ENCODE results near the gene SPG7. TPM values are rescaled to one million over a fixed set of nuclear protein-coding genes. Genes with fewer than 3 reads are reported as not detected.

The SPG7 gene
- total and polyA plus RNA-seq, 9 of the 15 experiments (the other 6 are each of a cell fraction or from before 2014, with no cell fraction given) = 5.8 to 89.1 (median 49.4) TPM

DNA sequence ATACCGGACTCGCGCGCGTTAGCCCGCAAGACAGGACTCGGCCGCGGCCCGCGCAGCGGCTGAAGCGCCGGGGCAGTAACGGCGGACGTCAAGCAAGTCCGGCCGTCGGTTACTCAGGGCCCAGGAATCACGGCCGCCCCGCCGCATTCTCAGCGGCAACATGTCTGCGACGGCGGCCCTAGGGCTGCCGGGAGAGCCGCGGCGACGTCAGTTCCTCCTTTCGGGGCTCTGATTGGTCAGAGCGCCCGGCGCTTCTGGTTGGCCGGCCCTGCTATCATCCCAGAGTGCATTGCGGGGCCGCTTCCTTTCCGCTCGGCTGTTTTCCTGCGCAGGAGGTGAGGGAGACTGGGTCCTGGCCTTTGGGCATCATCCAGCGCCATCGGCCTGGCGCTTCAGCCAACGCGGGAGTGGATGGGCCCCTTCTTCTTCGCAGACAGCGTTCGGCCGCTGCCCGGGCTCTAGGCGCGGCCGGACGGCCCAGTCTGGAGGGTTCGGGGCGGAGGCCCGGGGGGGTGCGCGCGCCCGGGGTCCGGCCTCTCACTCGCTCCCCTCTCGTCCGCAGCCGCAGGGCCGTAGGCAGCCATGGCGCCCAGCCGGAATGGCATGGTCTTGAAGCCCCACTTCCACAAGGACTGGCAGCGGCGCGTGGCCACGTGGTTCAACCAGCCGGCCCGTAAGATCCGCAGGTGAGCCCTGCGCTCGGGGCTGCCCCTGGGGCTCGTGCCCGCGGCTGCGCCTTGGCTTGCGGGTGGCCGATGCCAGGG, 52.4 kb downstream of the SPG7 start, which contains the start of gene RPL13 (continued):
- TF ChIP-seq RNF2 (IDR thresholded peaks at IDR 0.05) = peak; percentile 74; the same call in 1 of the 2 replicates
- no peak for TF ChIP-seq NFXL1 (CRISPR knock-in tag; IDR thresholded peaks at IDR 0.05)
- peak; percentile 75 for TF ChIP-seq NFYB (IDR thresholded peaks at IDR 0.05; ENCODE audit: extremely low read depth, insufficient read length)
- TF ChIP-seq ARHGAP35 (IDR thresholded peaks at IDR 0.05; ENCODE audit: partially characterized antibody) = no peak
- TF ChIP-seq, protein P1, sequence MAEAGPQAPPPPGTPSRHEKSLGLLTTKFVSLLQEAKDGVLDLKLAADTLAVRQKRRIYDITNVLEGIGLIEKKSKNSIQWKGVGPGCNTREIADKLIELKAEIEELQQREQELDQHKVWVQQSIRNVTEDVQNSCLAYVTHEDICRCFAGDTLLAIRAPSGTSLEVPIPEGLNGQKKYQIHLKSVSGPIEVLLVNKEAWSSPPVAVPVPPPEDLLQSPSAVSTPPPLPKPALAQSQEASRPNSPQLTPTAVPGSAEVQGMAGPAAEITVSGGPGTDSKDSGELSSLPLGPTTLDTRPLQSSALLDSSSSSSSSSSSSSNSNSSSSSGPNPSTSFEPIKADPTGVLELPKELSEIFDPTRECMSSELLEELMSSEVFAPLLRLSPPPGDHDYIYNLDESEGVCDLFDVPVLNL (CRISPR knock-in tag; IDR thresholded peaks at IDR 0.05; ENCODE audit: low read depth) = no peak
- no peak for TF ChIP-seq MAFF (IDR thresholded peaks at IDR 0.05; ENCODE audit: low read length)
- peak; percentile 69 for TF ChIP-seq SETDB1 (IDR thresholded peaks at IDR 0.05; ENCODE audit: low read length)
- no peak for TF ChIP-seq ZNF311 (CRISPR knock-in tag; IDR thresholded peaks at IDR 0.05)
- 0 out of 2 replicates have a peak, but pooled peaks have one; percentile 12 for TF ChIP-seq ZNF232 (CRISPR knock-in tag; IDR thresholded peaks at IDR 0.05)
- TF ChIP-seq LEF1 (IDR thresholded peaks at IDR 0.05) = no peak
- 0 out of 2 replicates have a peak, but pooled peaks have one; percentile 4 for TF ChIP-seq ZNF324 (CRISPR knock-in tag; IDR thresholded peaks at IDR 0.05)
- TF ChIP-seq HNRNPUL1 (IDR thresholded peaks at IDR 0.05; ENCODE audit: low read length) = no peak
- TF ChIP-seq, protein P2, sequence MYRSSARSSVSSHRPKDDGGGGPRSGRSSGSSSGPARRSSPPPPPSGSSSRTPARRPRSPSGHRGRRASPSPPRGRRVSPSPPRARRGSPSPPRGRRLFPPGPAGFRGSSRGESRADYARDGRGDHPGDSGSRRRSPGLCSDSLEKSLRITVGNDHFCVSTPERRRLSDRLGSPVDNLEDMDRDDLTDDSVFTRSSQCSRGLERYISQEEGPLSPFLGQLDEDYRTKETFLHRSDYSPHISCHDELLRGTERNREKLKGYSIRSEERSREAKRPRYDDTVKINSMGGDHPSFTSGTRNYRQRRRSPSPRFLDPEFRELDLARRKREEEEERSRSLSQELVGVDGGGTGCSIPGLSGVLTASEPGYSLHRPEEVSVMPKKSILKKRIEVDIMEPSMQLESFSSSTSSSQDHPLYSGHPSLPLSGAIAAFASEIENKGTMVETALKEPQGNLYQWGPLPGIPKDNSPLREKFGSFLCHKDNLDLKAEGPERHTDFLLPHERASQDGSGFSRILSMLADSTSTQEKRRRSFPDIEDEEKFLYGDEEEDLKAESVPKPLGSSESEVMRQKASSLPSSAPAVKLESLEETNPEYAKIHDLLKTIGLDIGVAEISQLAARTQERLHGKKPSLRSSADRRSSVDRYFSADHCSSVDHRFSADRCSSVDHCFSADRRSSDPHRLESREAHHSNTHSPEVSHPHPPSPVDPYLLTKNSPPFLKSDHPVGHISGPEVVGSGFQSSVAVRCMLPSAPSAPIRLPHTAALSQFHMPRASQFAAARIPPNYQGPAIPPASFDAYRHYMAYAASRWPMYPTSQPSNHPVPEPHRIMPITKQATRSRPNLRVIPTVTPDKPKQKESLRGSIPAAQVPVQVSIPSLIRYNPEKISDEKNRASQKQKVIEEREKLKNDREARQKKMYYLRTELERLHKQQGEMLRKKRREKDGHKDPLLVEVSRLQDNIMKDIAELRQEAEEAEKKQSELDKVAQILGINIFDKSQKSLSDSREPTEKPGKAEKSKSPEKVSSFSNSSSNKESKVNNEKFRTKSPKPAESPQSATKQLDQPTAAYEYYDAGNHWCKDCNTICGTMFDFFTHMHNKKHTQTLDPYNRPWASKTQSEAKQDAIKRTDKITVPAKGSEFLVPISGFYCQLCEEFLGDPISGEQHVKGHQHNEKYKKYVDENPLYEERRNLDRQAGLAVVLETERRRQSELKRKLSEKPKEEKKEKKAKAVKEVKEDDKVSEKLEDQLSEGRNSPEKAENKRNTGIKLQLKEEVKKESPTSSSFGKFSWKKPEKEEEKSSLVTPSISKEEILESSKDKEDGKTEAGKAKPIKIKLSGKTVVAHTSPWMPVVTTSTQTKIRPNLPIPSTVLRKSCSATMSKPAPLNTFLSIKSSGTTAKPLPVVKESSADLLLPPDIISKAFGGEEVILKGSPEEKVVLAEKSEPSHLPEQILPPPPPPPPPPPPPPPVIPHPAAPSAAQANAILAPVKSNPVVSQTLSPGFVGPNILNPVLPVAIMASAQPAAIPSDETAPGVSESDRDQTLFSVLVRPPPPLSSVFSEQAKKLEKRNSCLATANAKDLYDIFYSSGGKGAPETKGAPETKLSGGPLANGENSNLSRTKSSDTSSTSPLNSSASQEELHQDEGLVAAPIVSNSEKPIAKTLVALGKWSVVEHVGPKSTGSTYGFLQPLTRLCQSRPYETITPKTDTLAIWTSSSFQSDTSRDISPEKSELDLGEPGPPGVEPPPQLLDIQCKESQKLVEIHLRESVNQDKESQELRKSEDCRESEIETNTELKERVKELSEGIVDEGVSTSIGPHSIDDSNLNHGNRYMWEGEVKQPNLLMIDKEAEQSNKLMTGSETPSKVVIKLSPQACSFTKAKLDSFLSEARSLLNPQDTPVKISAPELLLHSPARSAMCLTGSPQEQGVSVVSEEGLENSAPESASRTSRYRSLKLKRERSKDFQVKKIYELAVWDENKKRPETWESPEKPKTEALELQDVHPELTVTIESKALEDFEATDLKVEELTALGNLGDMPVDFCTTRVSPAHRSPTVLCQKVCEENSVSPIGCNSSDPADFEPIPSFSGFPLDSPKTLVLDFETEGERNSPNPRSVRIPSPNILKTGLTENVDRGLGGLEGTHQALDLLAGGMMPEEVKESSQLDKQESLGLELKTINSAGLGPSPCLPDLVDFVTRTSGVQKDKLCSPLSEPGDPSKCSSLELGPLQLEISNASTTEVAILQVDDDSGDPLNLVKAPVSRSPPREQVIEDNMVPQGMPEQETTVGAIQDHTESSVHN (IDR thresholded peaks at IDR 0.05; ENCODE audit: borderline replicate concordance in 1 of 2, low read depth in 1 of 2) = peak in 1 of 2 experiments; percentile 82; a peak in 2 of 4 replicates
- peak; percentile 99 for TF ChIP-seq POLR2G (IDR thresholded peaks at IDR 0.05; ENCODE audit: low read depth, low read length)
